ENCODE results near the gene CCL24. TPM values are rescaled to one million over a fixed set of nuclear protein-coding genes. Genes with fewer than 3 reads are reported as not detected.
A peak's percentile ranks its signal among the peaks of the same experiment; 100 is the strongest.

Gene CCL24
- total RNA-seq (2012; rRNA removed): not detected in 2 replicates
- polyA plus RNA-seq (2012; rRNA removed): not detected in 2 replicates
- polyA plus RNA-seq (2012; cell fraction: cytosol; rRNA removed): not detected in 2 replicates
- 0.17 and 0.21 TPM in 2 replicates for polyA plus RNA-seq (2012; cell fraction: nucleus; rRNA removed; ENCODE audit: low replicate concordance)
- Bru-seq, nascent RNA: not detected
- percentile 24 among the genes with signal in this experiment for BruChase-seq, experiment 1, labeled RNA remaining after a 6-hour chase
- percentile 17 among the genes with signal in this experiment for BruChase-seq, experiment 2, labeled RNA remaining after a 2-hour chase
- long read RNA-seq: 0 reads

DNA sequence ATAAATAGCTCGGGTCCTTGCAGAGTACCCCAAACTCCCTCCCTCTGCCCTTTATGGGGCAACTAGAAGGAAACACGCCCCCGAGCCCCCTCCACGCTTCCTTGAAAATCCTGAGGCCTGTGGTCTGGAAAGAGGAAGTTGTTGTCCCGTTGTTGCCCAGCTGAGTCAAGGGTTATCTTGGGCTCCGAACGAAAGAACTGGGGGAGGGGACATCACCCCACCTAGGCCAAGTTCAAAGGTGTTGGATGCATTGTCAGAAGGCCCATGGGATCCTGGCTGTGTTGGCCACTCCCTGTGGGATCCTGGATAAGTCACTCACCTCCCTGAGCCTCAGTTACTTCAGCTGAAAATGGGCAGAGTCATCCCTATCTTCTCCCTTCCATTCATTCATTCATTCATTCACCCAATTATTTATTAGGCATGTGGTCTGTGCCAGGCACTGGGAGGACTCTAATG lies at the start of gene CCL24:
CCL24 (minus strand) TSS at position 26 of the 456 bp plus-strand sequence. CDS start 91 bp downstream, outside the sequence.
- no peak within 1 kb of the TSS for H3K4me2 ChIP-seq (ENCODE audit: low read depth, low read length)
- H3K4me3 ChIP-seq (ENCODE audit: insufficient read depth, low read depth, low read length): no peak within 1 kb of the TSS
- H2AK9ac ChIP-seq (replicated peaks; ENCODE audit: low read depth, low read length, poor library complexity): no peak within 1 kb of the TSS
- in situ Hi-C loops (cut with MboI; ENCODE audit: low sequenced_read_pairs) (no loop called here), dilution Hi-C loops (cut with HindIII; ENCODE audit: low sequenced_read_pairs, unreplicated experiment) (no loop called here), intact Hi-C loops (cut with micrococcal nuclease) (no loop called here)
- H4K8ac ChIP-seq (ENCODE audit: low read depth in 2 of 2, low read length in 2 of 2): no peak within 1 kb of the TSS
- no peaks in the 10 kb centered on the region for H3K79me1 ChIP-seq (ENCODE audit: low read depth in 1 of 2, low read length in 2 of 2)
- H3K4ac ChIP-seq (ENCODE audit: low read depth, low read length): peak within 1 kb of the TSS; percentile 43; the same call in 1 of the 2 replicates
- DNase-seq: no peak
- POLR2A ChIA-PET (ENCODE audit: unreplicated experiment): no interaction called here
- CTCF ChIA-PET: no interaction called here
- no peak within 1 kb of the TSS for H3K56ac ChIP-seq (ENCODE audit: extremely low read depth, insufficient read depth, low read length)
- H2BK15ac ChIP-seq (ENCODE audit: low read depth, low read length): no peak within 1 kb of the TSS
- H2BK5ac ChIP-seq (ENCODE audit: low read depth, low read length, poor library complexity, severe bottlenecking): no peak within 1 kb of the TSS
- no peak within 1 kb of the TSS for H4K91ac ChIP-seq (ENCODE audit: insufficient read depth, low read depth, low read length)
- no peaks in the 10 kb centered on the region for H3K36me3 ChIP-seq (ENCODE audit: control insufficient read depth, insufficient read depth, low read length)
- no peak within 1 kb of the TSS; the same call in 1 of the 2 replicates for H3K23ac ChIP-seq (ENCODE audit: low read depth, low read length)
- WGBS, 2 experiments (ENCODE audit: extremely low coverage in 2 of 2, insufficient read length in 1 of 2): no CpG with 5 or more reads among the region's 7 CpGs
- H2AFZ ChIP-seq (replicated peaks; ENCODE audit: low read length, poor library complexity): peak within 1 kb of the TSS; percentile 43
- no TSS peak for BruUV-seq (replicated peaks)
- peaks cover 12% of the 10 kb centered on the region for H3K27me3 ChIP-seq (ENCODE audit: control insufficient read depth, insufficient read depth, low read length)
- no peaks in the 10 kb centered on the region for H3K9me3 ChIP-seq (ENCODE audit: control insufficient read depth, insufficient read depth, low read length)
- no peak within 1 kb of the TSS for H2BK20ac ChIP-seq (ENCODE audit: low read depth, low read length)
- 0 out of 2 replicates have a peak within 1 kb of the TSS, but pooled peaks have one; percentile 1 for H3K14ac ChIP-seq (replicated peaks; ENCODE audit: low read depth, low read length)
- no peak within 1 kb of the TSS for H2BK120ac ChIP-seq (ENCODE audit: low read depth, low read length)
- H3K9me1 ChIP-seq (ENCODE audit: insufficient read depth, low read length): peaks cover 3% of the 10 kb centered on the region
- no peak within 1 kb of the TSS for H3K9ac ChIP-seq (ENCODE audit: low read depth, low read length)
- peak within 1 kb of the TSS; percentile 28; the same call in 1 of the 2 replicates for H2AK5ac ChIP-seq (ENCODE audit: low read depth, low read length)
- ATAC-seq (ENCODE audit: low read depth): no peak
- no peak within 1 kb of the TSS for H4K5ac ChIP-seq (ENCODE audit: low read depth, low read length)
- 0 out of 2 replicates have a peak, but pooled peaks cover 3% of the 10 kb centered on the region for H4K20me1 ChIP-seq (ENCODE audit: insufficient read depth, low read length)
- no peak within 1 kb of the TSS for H3K18ac ChIP-seq (ENCODE audit: low read depth, low read length)
- H3K27ac ChIP-seq (ENCODE audit: insufficient read depth, low read length): no peak within 1 kb of the TSS
- H3K4me1 ChIP-seq (ENCODE audit: control insufficient read depth, insufficient read depth, low read length): peaks cover 2% of the 10 kb centered on the region
- TF ChIP-seq RAD21 (IDR thresholded peaks at IDR 0.05; ENCODE audit: low read length) (no peak), POLR2A (IDR thresholded peaks at IDR 0.05; ENCODE audit: low read depth, low read length) (no peak), SMC3 (IDR thresholded peaks at IDR 0.05; ENCODE audit: low read depth, low read length) (no peak), RCOR1 (IDR thresholded peaks at IDR 0.05; ENCODE audit: insufficient replicate concordance, low read length) (no peak), CEBPB (IDR thresholded peaks at IDR 0.05; ENCODE audit: low read depth, low read length) (no peak), CHD1 (IDR thresholded peaks at IDR 0.05; ENCODE audit: low read depth, low read length) (no peak), CTCF (conservative IDR thresholded peaks at IDR 0.05; ENCODE audit: low read depth, low read length) (no peak), FOS (IDR thresholded peaks at IDR 0.05; ENCODE audit: low read depth, low read length) (no peak), NFE2L2 (IDR thresholded peaks at IDR 0.05; ENCODE audit: low read depth, low read length) (no peak), MAFK (IDR thresholded peaks at IDR 0.05; ENCODE audit: low read depth, low read length) (no peak), ELK1 (IDR thresholded peaks at IDR 0.05; ENCODE audit: borderline replicate concordance, low read depth, low read length) (no peak), RFX5 (IDR thresholded peaks at IDR 0.05; ENCODE audit: low read depth, low read length) (no peak), BHLHE40 (IDR thresholded peaks at IDR 0.05; ENCODE audit: low read depth, low read length) (no peak), MAZ (IDR thresholded peaks at IDR 0.05; ENCODE audit: borderline replicate concordance, low read depth, low read length) (no peak)
- TF ChIP-seq, protein P1, sequence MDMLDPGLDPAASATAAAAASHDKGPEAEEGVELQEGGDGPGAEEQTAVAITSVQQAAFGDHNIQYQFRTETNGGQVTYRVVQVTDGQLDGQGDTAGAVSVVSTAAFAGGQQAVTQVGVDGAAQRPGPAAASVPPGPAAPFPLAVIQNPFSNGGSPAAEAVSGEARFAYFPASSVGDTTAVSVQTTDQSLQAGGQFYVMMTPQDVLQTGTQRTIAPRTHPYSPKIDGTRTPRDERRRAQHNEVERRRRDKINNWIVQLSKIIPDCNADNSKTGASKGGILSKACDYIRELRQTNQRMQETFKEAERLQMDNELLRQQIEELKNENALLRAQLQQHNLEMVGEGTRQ (IDR thresholded peaks at IDR 0.05; ENCODE audit: low read depth, low read length): no peak

Measured in IMR-90 (cell line).